OCI-LY1 (cell line): ENCODE measurements around the gene FBRSL1.

Experiments used
- H2AFZ ChIP-seq: fragments of 200-600 bp; sonication (generic), shearing (Covaris generic); 2 replicates; pipeline ENCODE4 v1.6.0; 2014; ENCODE audit warnings: antibody characterized with exemption, mild to moderate bottlenecking, low read length
- H3F3A ChIP-seq: fragments of 200-600 bp; sonication (generic), shearing (Covaris generic); 2 replicates; pipeline ENCODE4 v1.6.0; 2014; ENCODE audit warnings: mild to moderate bottlenecking, antibody characterized with exemption, low read length, moderate library complexity; ENCODE audit not compliant: insufficient read depth
- H3K27ac ChIP-seq: fragments of 200-600 bp; sonication (generic); 2 replicates; pipeline ENCODE4 v1.5.1; 2014; ENCODE audit warnings: low read length, mixed run types, mild to moderate bottlenecking, low read depth; ENCODE audit not compliant: poor library complexity, severe bottlenecking
- H3K27me3 ChIP-seq: fragments of 200-600 bp; sonication (generic); 2 replicates; pipeline ENCODE4 v1.6.0; 2014; ENCODE audit warnings: antibody characterized with exemption, mild to moderate bottlenecking, low read length, moderate library complexity; ENCODE audit not compliant: insufficient read depth
- H3K36me3 ChIP-seq: fragments of 200-600 bp; sonication (generic); 2 replicates; pipeline ENCODE4 v1.6.1; 2014; ENCODE audit warnings: mild to moderate bottlenecking, antibody characterized with exemption, low read length, moderate library complexity, mixed read lengths; ENCODE audit not compliant: insufficient read depth
- H3K4me1 ChIP-seq: fragments of 200-600 bp; sonication (generic); 2 replicates; pipeline ENCODE4 v1.5.1; 2014; ENCODE audit warnings: mild to moderate bottlenecking, low read length, moderate library complexity; ENCODE audit not compliant: insufficient read depth, severe bottlenecking
- H3K4me2 ChIP-seq: fragments of 200-600 bp; sonication (generic), shearing (Covaris generic); 2 replicates; pipeline ENCODE4 v1.6.1; 2014; ENCODE audit warnings: low read length
- H3K4me3 ChIP-seq: fragments of 200-600 bp; sonication (generic); 2 replicates; pipeline ENCODE4 v1.5.1; 2014; ENCODE audit warnings: low read length, low read depth, mild to moderate bottlenecking, mixed read lengths; ENCODE audit not compliant: poor library complexity, severe bottlenecking
- H3K79me2 ChIP-seq: fragments of 200-600 bp; shearing (Covaris generic); 2 replicates; pipeline ENCODE4 v1.6.1; 2016; ENCODE audit warnings: mixed run types, low read length, mixed read lengths; ENCODE audit not compliant: insufficient read depth
- H3K9ac ChIP-seq: fragments of 200-600 bp; sonication (generic), shearing (Covaris generic); 2 replicates; pipeline ENCODE4 v1.6.1; 2014; ENCODE audit warnings: mild to moderate bottlenecking, low read length, mixed read lengths
- H3K9me2 ChIP-seq: fragments of 200-600 bp; sonication (generic), shearing (Covaris generic); 2 replicates; pipeline ENCODE4 v1.6.1; 2014; ENCODE audit warnings: low read depth, mild to moderate bottlenecking, low read length, mixed read lengths
- H3K9me3 ChIP-seq: fragments of 200-600 bp; shearing (Covaris generic); 2 replicates; pipeline ENCODE4 v1.6.1; 2014; ENCODE audit warnings: low read length, mixed read lengths
- H4K20me1 ChIP-seq: fragments of 200-600 bp; sonication (generic), shearing (Covaris generic); 2 replicates; pipeline ENCODE4 v1.6.0; 2016; ENCODE audit warnings: mild to moderate bottlenecking, low read length; ENCODE audit not compliant: insufficient read depth
- EZH2 ChIP-seq: fragments of 200-600 bp; sonication (generic), shearing (Covaris generic); IDR thresholded peaks from 2 replicates; pipeline ENCODE4 v1.8.0; 2017; ENCODE audit warnings: borderline replicate concordance, mixed run types, mild to moderate bottlenecking, antibody characterized with exemption, low read length, moderate library complexity, mixed read lengths
- TF ChIP-seq, protein P1 (sequence below): fragments of 200-600 bp; sonication (generic), shearing (Covaris generic); IDR thresholded peaks from 2 replicates; pipeline ENCODE4 v1.5.1; 2017; ENCODE audit warnings: mild to moderate bottlenecking, antibody characterized with exemption, low read length, moderate library complexity, mixed read lengths

The FBRSL1 gene

DNA sequence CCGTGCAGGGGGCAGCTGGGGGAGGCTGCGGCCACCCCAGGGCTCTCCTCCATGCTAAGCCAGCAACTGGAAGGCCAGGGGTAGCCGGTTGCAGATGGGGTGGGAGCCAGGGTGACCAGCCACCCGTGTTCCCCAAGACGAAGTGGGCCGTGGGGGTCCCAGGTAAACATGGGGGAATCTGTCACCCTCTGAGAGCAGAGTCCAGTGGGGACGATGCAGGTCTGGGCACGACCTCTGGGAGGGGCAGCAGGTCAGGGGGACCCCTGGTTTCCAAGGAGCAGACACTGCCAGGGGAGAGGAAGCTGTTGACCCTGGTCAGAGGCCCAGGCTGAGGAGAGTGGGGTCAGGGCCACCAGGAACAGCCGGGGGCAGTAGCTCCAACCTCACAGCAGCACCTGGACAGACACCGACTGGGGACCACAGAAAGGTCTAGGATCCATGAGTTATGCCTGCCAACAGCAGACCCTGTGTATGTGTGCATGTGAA, 35.0 kb upstream of the FBRSL1 start:
- H2AFZ ChIP-seq, result no peak overlapping the region
- no peak for TF ChIP-seq EZH2
- TF ChIP-seq, protein P1, sequence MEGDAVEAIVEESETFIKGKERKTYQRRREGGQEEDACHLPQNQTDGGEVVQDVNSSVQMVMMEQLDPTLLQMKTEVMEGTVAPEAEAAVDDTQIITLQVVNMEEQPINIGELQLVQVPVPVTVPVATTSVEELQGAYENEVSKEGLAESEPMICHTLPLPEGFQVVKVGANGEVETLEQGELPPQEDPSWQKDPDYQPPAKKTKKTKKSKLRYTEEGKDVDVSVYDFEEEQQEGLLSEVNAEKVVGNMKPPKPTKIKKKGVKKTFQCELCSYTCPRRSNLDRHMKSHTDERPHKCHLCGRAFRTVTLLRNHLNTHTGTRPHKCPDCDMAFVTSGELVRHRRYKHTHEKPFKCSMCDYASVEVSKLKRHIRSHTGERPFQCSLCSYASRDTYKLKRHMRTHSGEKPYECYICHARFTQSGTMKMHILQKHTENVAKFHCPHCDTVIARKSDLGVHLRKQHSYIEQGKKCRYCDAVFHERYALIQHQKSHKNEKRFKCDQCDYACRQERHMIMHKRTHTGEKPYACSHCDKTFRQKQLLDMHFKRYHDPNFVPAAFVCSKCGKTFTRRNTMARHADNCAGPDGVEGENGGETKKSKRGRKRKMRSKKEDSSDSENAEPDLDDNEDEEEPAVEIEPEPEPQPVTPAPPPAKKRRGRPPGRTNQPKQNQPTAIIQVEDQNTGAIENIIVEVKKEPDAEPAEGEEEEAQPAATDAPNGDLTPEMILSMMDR, result no peak
- no peaks in the 10 kb centered on the region for H4K20me1 ChIP-seq
- no peak overlapping the region for H3K27ac ChIP-seq
- no peaks in the 10 kb centered on the region for H3K4me1 ChIP-seq
- H3K36me3 ChIP-seq, result no peaks in the 10 kb centered on the region
- H3K79me2 ChIP-seq, result no peaks in the 10 kb centered on the region
- no peaks in the 10 kb centered on the region for H3K9me3 ChIP-seq
- no peaks in the 10 kb centered on the region for H3F3A ChIP-seq
- H3K4me3 ChIP-seq, result no peak overlapping the region
- no peak overlapping the region for H3K9ac ChIP-seq
- peaks cover 12% of the 10 kb centered on the region; the same call in 1 of the 2 replicates for H3K27me3 ChIP-seq
- no peaks in the 10 kb centered on the region for H3K9me2 ChIP-seq
- no peak overlapping the region for H3K4me2 ChIP-seq

DNA sequence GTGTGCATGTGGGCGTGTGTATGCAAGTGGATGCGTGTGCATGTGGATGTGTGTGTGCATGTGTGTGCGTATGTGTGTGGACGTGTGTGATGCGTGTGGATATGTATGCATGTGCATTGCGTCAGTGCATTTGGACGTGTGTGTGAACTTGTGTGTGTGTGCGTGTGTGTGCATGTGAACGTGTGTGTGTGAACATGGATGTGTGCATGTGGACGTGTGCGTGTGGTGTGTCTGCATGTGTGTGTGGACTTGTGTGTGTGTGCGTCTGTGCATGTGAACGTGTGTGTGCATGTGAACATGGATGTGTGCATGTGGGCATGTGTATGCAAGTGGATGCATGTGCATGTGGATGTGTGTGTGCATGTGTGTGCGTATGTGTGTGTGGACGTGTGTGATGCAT, 34.4 kb upstream of the FBRSL1 start:
- peaks cover 9% of the 10 kb centered on the region; the same call in 1 of the 2 replicates for H3K27me3 ChIP-seq
- H2AFZ ChIP-seq, result no peak overlapping the region
- no peaks in the 10 kb centered on the region for H3K9me3 ChIP-seq
- H3K27ac ChIP-seq, result no peak overlapping the region
- H3K36me3 ChIP-seq, result no peaks in the 10 kb centered on the region
- H3K4me3 ChIP-seq, result no peak overlapping the region
- TF ChIP-seq EZH2, result no peak
- TF ChIP-seq, protein P1, result no peak
- H4K20me1 ChIP-seq, result no peaks in the 10 kb centered on the region
- no peak overlapping the region for H3K4me2 ChIP-seq
- H3K4me1 ChIP-seq, result no peaks in the 10 kb centered on the region
- no peaks in the 10 kb centered on the region for H3F3A ChIP-seq
- no peaks in the 10 kb centered on the region for H3K79me2 ChIP-seq
- H3K9ac ChIP-seq, result no peak overlapping the region
- H3K9me2 ChIP-seq, result no peaks in the 10 kb centered on the region

DNA sequence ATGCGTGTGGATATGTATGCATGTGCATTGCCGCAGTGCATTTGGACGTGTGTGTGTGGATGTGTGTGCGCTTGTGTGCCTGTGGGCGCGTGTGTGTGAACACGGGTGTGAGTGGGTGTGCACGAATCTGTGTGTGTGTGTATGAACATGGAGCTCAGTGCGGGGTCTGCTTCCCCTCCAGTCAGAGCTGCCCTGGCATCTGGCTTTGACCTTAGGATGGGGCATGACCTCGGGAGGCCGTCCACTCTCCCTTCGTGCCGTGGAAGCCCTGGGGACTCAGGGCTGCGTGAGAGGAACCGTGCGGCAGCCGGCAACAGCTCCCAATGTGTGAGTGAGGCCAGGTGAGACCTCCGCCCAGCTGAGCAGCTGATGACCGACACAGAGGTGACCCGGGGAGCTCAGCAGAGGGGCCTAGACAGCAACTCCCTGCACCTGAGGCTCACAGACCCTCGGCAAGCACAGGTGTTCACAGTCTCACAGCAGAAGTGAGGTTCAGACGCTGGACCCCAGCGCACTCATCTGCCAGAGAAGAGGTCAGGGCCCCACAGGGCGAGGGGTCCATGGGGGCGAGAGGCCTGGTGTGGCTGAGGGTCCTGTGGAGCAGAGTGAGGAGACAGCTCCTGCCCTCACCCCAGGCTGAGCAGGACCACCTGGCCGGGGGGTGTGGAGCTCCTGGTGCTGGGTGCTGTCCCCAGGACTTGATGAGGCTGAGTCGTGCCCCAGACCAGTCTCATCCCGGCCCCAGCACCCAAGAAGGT, 33.6 kb upstream of the FBRSL1 start:
- Histone ChIP-seq H3K4me1 (no peaks in the 10 kb centered on the region), H3K9ac (no peak overlapping the region), H3K9me3 (no peaks in the 10 kb centered on the region), H2AFZ (no peak overlapping the region), H3K27me3 (peaks cover 8% of the 10 kb centered on the region; the same call in 1 of the 2 replicates), H3K4me2 (no peak overlapping the region), H3K79me2 (no peaks in the 10 kb centered on the region), H3F3A (no peaks in the 10 kb centered on the region), H3K27ac (no peak overlapping the region), H3K36me3 (no peaks in the 10 kb centered on the region), H4K20me1 (no peaks in the 10 kb centered on the region), H3K9me2 (no peaks in the 10 kb centered on the region), H3K4me3 (no peak overlapping the region)
- TF ChIP-seq, protein P1, result no peak
- TF ChIP-seq EZH2, result no peak
